Activated naive CD4-positive, alpha-beta T cell treated with anti-CD3 and anti-CD28 coated beads, Interleukin-2, amount 50 U/mL, for 24 hours (primary cell): ENCODE data around the gene DPEP1.
"Not testable (repeated sequence)": the region's sequence is repeated elsewhere in the genome, so short reads cannot be mapped to it uniquely, and the experiment has no call there.

ENCODE experiments used
- H3K27ac Mint-ChIP-seq: one replicate; pipeline ENCODE4 v1.8.0; 2021; ENCODE audit warnings: mild to moderate bottlenecking, mixed read lengths
- H3K27me3 Mint-ChIP-seq: one replicate; pipeline ENCODE4 v1.8.0; 2021; ENCODE audit warnings: mixed read lengths
- H3K36me3 Mint-ChIP-seq: one replicate; pipeline ENCODE4 v1.8.0; 2021; ENCODE audit warnings: mixed read lengths
- H3K4me1 Mint-ChIP-seq: one replicate; pipeline ENCODE4 v1.8.0; 2021; ENCODE audit warnings: mixed read lengths
- H3K4me3 Mint-ChIP-seq: one replicate; pipeline ENCODE4 v1.8.0; 2021; ENCODE audit warnings: mild to moderate bottlenecking, mixed read lengths
- H3K9me3 Mint-ChIP-seq: one replicate; pipeline ENCODE4 v1.8.0; 2021; ENCODE audit warnings: mixed read lengths

The DPEP1 gene

GRCh38 chr16:89613231-89613953 lies at the start of gene DPEP1:
Gene DPEP1, plus strand, starts transcription at chr16:89613642. Its CDS starts 16,769 bp downstream, at chr16:89630411.
- Mint-ChIP-seq H3K27me3 (no peaks in the 10 kb centered on the region), H3K4me1 (peaks cover 17% of the 10 kb centered on the region), H3K4me3 (no peak within 1 kb of the TSS), H3K9me3 (no peaks in the 10 kb centered on the region), H3K36me3 (no peaks in the 10 kb centered on the region), H3K27ac (peak within 1 kb of the TSS; percentile 65)

- Mint-ChIP-seq H3K9me3 (no peaks in the 10 kb centered on the region), H3K27me3 (no peaks in the 10 kb centered on the region), H3K27ac (peak overlapping the region; percentile 96), H3K4me1 (peaks cover 45% of the 10 kb centered on the region), H3K36me3 (peaks cover 22% of the 10 kb centered on the region), H3K4me3 (peak overlapping the region; percentile 98)
These were observed 48.8 kb upstream of the DPEP1 start for GRCh38 chr16:89564476-89565255.

GRCh38 chr16:89565256-89565505 lies 48.3 kb upstream of the DPEP1 start:
- H3K36me3 Mint-ChIP-seq = peaks cover 22% of the 10 kb centered on the region
- H3K27me3 Mint-ChIP-seq = no peaks in the 10 kb centered on the region
- peaks cover 45% of the 10 kb centered on the region for H3K4me1 Mint-ChIP-seq
- H3K9me3 Mint-ChIP-seq = no peaks in the 10 kb centered on the region
- peak overlapping the region; percentile 96 for H3K27ac Mint-ChIP-seq
- peak overlapping the region; percentile 98 for H3K4me3 Mint-ChIP-seq

GRCh38 chr16:89565506-89566372 lies 47.7 kb upstream of the DPEP1 start:
- Mint-ChIP-seq H3K4me1 (peaks cover 45% of the 10 kb centered on the region), H3K27ac (peak overlapping the region; percentile 59)

GRCh38 chr16:89567656-89568594 lies 45.5 kb upstream of the DPEP1 start:
- H3K9me3 Mint-ChIP-seq = no peaks in the 10 kb centered on the region
- peaks cover 48% of the 10 kb centered on the region for H3K4me1 Mint-ChIP-seq
- H3K4me3 Mint-ChIP-seq = no peak overlapping the region
- H3K27me3 Mint-ChIP-seq = peaks cover under 1% of the 10 kb centered on the region
- peaks cover 5% of the 10 kb centered on the region for H3K36me3 Mint-ChIP-seq
- peak overlapping the region; percentile 5 for H3K27ac Mint-ChIP-seq

More at GRCh38 chr16:89565506-89566372, 47.7 kb upstream of the DPEP1 start:
- peaks cover 22% of the 10 kb centered on the region for H3K36me3 Mint-ChIP-seq
- peak overlapping the region; percentile 98 for H3K4me3 Mint-ChIP-seq
- no peaks in the 10 kb centered on the region for H3K27me3 Mint-ChIP-seq
- no peaks in the 10 kb centered on the region for H3K9me3 Mint-ChIP-seq

- Mint-ChIP-seq H3K27ac (no peak overlapping the region), H3K27me3 (peaks cover 7% of the 10 kb centered on the region), H3K9me3 (no peaks in the 10 kb centered on the region), H3K36me3 (peaks cover 2% of the 10 kb centered on the region), H3K4me1 (peaks cover 40% of the 10 kb centered on the region), H3K4me3 (no peak overlapping the region)
These were observed 43.7 kb upstream of the DPEP1 start for GRCh38 chr16:89569506-89570341.

GRCh38 chr16:89570342-89570923 lies 43.0 kb upstream of the DPEP1 start:
- Mint-ChIP-seq H3K4me3 (no peak overlapping the region), H3K9me3 (no peaks in the 10 kb centered on the region), H3K27ac (no peak overlapping the region), H3K36me3 (no peaks in the 10 kb centered on the region), H3K4me1 (peaks cover 32% of the 10 kb centered on the region), H3K27me3 (peaks cover 7% of the 10 kb centered on the region)

GRCh38 chr16:89570983-89571598 lies 42.4 kb upstream of the DPEP1 start:
- not testable (repeated sequence) for H3K27ac Mint-ChIP-seq, H3K9me3 Mint-ChIP-seq, H3K36me3 Mint-ChIP-seq, H3K27me3 Mint-ChIP-seq, H3K4me3 Mint-ChIP-seq
- peaks cover 27% of the 10 kb centered on the region for H3K4me1 Mint-ChIP-seq

GRCh38 chr16:89571636-89572035 lies 41.8 kb upstream of the DPEP1 start:
- peak overlapping the region; percentile 19 for H3K4me3 Mint-ChIP-seq
- no peak overlapping the region for H3K27ac Mint-ChIP-seq
- H3K27me3 Mint-ChIP-seq = peaks cover 7% of the 10 kb centered on the region
- H3K36me3 Mint-ChIP-seq = no peaks in the 10 kb centered on the region
- no peaks in the 10 kb centered on the region for H3K9me3 Mint-ChIP-seq
- H3K4me1 Mint-ChIP-seq = peaks cover 23% of the 10 kb centered on the region

- peaks cover 7% of the 10 kb centered on the region for H3K27me3 Mint-ChIP-seq
- peaks cover 23% of the 10 kb centered on the region for H3K4me1 Mint-ChIP-seq
- no peak overlapping the region for H3K27ac Mint-ChIP-seq
- H3K4me3 Mint-ChIP-seq = no peak overlapping the region
- no peaks in the 10 kb centered on the region for H3K9me3 Mint-ChIP-seq
- H3K36me3 Mint-ChIP-seq = no peaks in the 10 kb centered on the region
These were observed 41.4 kb upstream of the DPEP1 start for GRCh38 chr16:89572073-89572484.

GRCh38 chr16:89572485-89573205 lies 40.8 kb upstream of the DPEP1 start:
- Mint-ChIP-seq H3K36me3 (no peaks in the 10 kb centered on the region), H3K4me1 (peaks cover 23% of the 10 kb centered on the region), H3K27me3 (peaks cover 8% of the 10 kb centered on the region), H3K4me3 (no peak overlapping the region), H3K9me3 (no peaks in the 10 kb centered on the region), H3K27ac (no peak overlapping the region)

- Mint-ChIP-seq H3K9me3 (no peaks in the 10 kb centered on the region), H3K4me3 (peak overlapping the region; percentile 17), H3K27ac (peak overlapping the region; percentile 32), H3K27me3 (peaks cover 8% of the 10 kb centered on the region), H3K36me3 (no peaks in the 10 kb centered on the region), H3K4me1 (peaks cover 23% of the 10 kb centered on the region)
These were observed 39.4 kb upstream of the DPEP1 start for GRCh38 chr16:89573826-89574680.
